Measurements from ENCODE around the gene NUB1. TPM values are rescaled to one million over a fixed set of nuclear protein-coding genes. Genes with fewer than 3 reads are reported as not detected.

The NUB1 gene
- total RNA-seq, 1 experiment from 2014 or later: 48.5 TPM

- no peak overlapping the region for H2BK120ac ChIP-seq (ENCODE audit: low read depth, low read length, poor library complexity, severe bottlenecking)
- H3K27me3 ChIP-seq (ENCODE audit: insufficient read depth, low read length): no peaks in the 10 kb centered on the region; the same call in 1 of the 2 replicates
- Mint-ChIP-seq H3K4me3 (no peak overlapping the region), H3K9me3 (no peaks in the 10 kb centered on the region), H3K4me1 (peaks cover 20 to 33% of the 10 kb centered on the region in 2 experiments), H3K27ac (no peak overlapping the region; a peak in 1 of 7 replicates), H3K27me3 (ENCODE audit: low read depth) (peaks cover 7% of the 10 kb centered on the region), H3K36me3 (ENCODE audit: insufficient read depth in 1 of 3, low read depth in 3 of 3) (peaks cover under 1 to 8% (median 2%) of the 10 kb centered on the region in 3 experiments; a peak in 5 of 7 replicates)
- no peaks in the 10 kb centered on the region for H3K79me2 ChIP-seq (ENCODE audit: insufficient read depth, low read length)
- no peak overlapping the region for H3K9ac ChIP-seq (ENCODE audit: extremely low read depth, insufficient read length, low read length)
- no peak overlapping the region for H4K91ac ChIP-seq (ENCODE audit: insufficient read length, low read depth, low read length)
- H2BK12ac ChIP-seq (ENCODE audit: insufficient read length, low read depth, low read length): no peak overlapping the region
- H3K14ac ChIP-seq (ENCODE audit: insufficient read depth, low read length): no peak overlapping the region
- H3K18ac ChIP-seq (ENCODE audit: insufficient read length, low read depth, low read length): no peak overlapping the region
- DNase-seq: no peak
- H3K4ac ChIP-seq (ENCODE audit: low read depth, low read length): no peak overlapping the region
- peaks cover 4% of the 10 kb centered on the region for H3K23me2 ChIP-seq (ENCODE audit: insufficient read length, low read depth, low read length, poor library complexity, severe bottlenecking)
- no peak overlapping the region for H4K8ac ChIP-seq (replicated peaks; ENCODE audit: insufficient read length, low read depth, low read length)
- no peak overlapping the region for H2BK5ac ChIP-seq (ENCODE audit: insufficient read length, low read length)
- H3K4me1 ChIP-seq (ENCODE audit: insufficient read depth, low read length): no peaks in the 10 kb centered on the region; the same call in 1 of the 2 replicates
- no peak overlapping the region for H3T11ph ChIP-seq (ENCODE audit: low read length)
- H3K27ac ChIP-seq (ENCODE audit: insufficient read length, low read depth, low read length): no peak overlapping the region
- no peaks in the 10 kb centered on the region for H3K79me1 ChIP-seq (ENCODE audit: insufficient read depth, low read depth, low read length, poor library complexity, severe bottlenecking)
- no peak overlapping the region for H2BK15ac ChIP-seq (ENCODE audit: low read depth, low read length)
- H3K9me3 ChIP-seq (ENCODE audit: control insufficient read depth, low read depth, low read length): no peaks in the 10 kb centered on the region
- TF ChIP-seq CTCF (conservative IDR thresholded peaks at IDR 0.05): no peak
- no peak overlapping the region for H3K23ac ChIP-seq (ENCODE audit: insufficient read length, low read depth, low read length)
- no peak overlapping the region for H2AK5ac ChIP-seq (ENCODE audit: insufficient read length, low read length)
- H2BK20ac ChIP-seq (ENCODE audit: low read depth, low read length, poor library complexity, severe bottlenecking): no peak overlapping the region
- no peak overlapping the region for H3K4me2 ChIP-seq (ENCODE audit: insufficient read depth, insufficient read length, low read length)
- no CpG with 5 or more reads among the region's 9 CpGs for WGBS (ENCODE audit: extremely low coverage, insufficient read length, low lambda C conversion rate)
- no peak overlapping the region for H4K5ac ChIP-seq (ENCODE audit: insufficient read length, low read depth, low read length)
- no peak overlapping the region for H3K56ac ChIP-seq (ENCODE audit: insufficient read length, low read depth, low read length)
- no peaks in the 10 kb centered on the region for H4K20me1 ChIP-seq (ENCODE audit: control insufficient read depth, insufficient read depth, insufficient read length)
- no peak overlapping the region for H2AFZ ChIP-seq (ENCODE audit: low read length)
These were observed 62.2 kb downstream of the NUB1 start for GRCh38 chr7:151403764-151404163.
